ENCODE measurements around the gene TGM4.

Gene TGM4

DNA sequence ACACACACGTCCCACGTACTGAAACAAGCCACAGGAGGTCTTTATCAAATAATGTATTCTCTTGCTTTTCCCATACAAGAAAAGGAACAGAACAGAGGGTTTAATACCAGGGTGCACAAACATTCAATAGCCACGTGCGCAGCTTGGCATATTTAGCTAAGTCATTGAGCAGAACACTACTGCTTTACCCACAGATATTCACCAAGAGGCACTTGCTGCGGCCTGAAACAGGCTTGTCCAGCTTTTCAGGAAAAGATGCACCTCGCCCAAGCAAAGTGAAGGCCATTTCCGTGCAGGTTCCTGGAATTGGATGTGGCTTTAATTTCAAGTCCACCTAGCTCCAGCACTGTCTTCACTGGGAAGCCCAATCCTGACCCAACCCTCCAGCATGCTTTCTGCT is 84.0 kb downstream of the TGM4 start:
- no peak for DNase-seq

DNA sequence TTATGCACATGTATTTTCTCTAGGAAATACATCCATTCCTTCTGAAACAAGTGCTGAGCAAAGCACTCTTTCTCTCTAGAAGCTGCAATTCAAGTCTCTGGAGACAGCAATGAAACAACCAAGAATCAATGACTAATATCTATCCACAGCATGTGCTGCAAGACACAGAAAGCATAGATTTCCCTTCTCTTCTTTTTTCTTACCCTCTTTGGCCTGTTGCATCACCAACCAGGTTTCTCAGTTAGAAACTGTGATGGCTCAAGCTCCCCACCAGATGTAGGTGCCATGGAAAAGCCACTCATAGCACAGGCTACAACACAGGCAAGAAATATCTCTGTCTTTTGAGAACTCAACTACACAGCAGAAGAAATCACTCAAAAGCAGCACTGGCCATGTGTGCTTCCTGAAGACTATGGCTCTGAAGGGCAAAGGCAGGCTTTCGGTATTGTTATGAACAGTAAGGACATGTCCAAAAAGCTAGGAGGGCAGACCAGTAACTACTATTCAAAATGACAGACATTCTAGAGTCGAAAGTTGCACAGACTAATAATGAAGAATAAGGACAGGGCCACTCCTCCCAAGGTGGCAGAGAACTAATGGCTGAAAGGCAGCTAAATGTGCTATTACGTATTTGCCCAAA is 86.1 kb downstream of the TGM4 start:
- DNase-seq = no peak

DNA sequence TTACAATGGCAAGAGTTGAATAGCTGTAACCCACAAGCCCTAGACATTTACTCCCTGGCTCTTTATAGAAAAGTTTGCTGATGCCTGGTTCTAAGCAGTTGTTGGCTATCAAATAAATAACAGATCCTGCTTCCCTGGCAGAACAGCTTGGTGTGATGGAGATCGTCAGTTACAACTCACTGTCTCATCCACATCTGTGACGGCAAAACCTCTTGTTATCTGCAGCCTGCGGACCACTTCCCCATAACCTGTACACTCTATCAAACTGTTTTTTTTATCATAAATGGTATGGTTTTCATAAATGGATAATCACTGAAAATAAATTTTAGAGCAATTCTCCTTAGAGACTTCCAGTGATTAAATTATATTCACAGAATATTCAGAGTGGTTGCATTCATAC is 87.5 kb downstream of the TGM4 start:
- DNase-seq = no peak

DNA sequence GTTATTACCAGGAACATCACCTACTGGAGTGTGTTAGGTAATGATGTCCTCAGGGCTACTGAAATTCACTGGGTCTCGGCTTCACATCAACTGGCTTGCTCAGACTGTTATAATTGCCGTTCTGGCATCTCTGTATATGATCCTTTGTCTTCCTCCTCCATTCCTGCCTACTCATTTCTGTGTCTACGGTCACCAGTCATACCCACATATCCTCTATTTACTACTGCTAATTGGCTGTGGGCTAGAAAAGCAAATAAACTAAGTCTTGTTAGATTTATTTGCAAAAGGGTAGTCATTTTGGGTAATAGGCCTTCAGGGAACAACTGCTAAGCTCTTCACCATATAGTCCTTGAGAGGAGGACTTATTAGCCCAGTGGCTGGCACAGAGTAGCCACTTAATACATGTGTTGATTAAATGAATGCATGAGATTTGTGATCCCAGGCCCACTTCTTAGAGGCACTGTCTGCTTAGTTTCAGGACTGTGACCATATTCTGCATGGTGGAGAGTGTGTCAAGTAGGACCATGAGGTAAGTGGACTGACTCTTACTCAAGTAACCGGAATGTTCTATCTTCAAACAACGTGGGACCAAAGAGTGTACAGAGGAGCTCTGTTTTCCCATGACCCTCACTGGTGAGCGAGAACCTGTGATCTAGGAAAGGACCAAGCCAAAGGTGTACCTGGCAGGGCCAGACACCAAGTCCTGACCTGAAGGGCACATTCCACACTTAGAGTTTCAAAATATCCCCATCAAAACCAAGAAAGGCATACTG is 88.4 kb downstream of the TGM4 start:
- DNase-seq = no peak

DNA sequence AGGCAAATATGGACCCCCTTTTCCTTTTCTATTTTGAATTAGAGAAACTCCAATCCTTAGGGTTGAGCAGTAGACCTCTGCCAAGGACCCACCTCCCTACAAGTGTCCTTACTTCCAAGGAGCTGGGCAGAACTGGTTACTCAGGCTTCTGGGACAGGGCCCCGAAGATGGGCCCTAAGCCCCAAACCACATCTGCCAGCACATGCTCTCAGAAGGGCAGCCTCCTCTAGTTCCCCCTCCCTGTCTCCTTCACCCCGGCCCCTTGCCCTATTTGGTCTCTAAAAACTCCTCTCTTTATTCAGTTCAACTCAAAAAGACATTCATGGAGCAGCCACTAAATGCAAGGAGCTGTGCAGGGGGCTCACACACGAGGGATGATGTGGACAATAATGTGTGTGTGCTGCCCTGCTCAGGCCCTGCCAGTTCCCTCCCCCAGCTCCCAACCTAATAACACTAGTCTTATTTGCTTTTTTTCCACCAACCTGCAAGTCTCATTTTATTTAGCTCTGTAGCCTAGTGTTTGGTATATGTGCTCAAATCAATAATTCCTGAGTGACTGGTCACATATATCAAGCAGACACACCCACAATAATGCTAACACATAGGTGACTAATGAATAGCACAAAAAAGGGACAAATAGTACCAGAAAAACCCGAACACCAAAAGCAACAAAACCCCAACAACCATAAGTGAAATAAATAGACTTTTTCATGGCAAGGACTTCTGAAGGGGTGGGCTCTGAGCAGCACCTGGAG is 89.3 kb downstream of the TGM4 start:
- no peak for DNase-seq

Data from NCI-H1105 treated with DMSO at 0.1 percent for 48 hours (cell line).